Lower lobe of right lung (tissue), 2 donors: ENCODE results near the gene PTGR3. TPM values are rescaled to one million over a fixed set of nuclear protein-coding genes. Genes with fewer than 3 reads are reported as not detected.
"Not testable (repeated sequence)": the region's sequence is repeated elsewhere in the genome, so short reads cannot be mapped to it uniquely, and the experiment has no call there.

Source experiments
- ATAC-seq, 2 donors: fragments of 200-7000 bp; cut with Tn5 transposase; one replicate each; pipeline ENCODE4 v1.9.1; 2020 to 2022; ENCODE audit warnings: mild to moderate bottlenecking in 2 of 2, moderate library complexity in 2 of 2
- DNase-seq: peaks from one replicate; pipeline ENCODE4 v3.0.0-alpha.2; 2020
- H3K27ac ChIP-seq: fragments of 200-600 bp; one replicate; pipeline ENCODE4 v1.8.0; 2022
- H3K27me3 ChIP-seq: fragments of 200-600 bp; one replicate; pipeline ENCODE4 v1.8.0; 2022; ENCODE audit warnings: low read depth
- H3K36me3 ChIP-seq: fragments of 200-600 bp; one replicate; pipeline ENCODE4 v1.8.0; 2022; ENCODE audit warnings: mild to moderate bottlenecking
- H3K4me1 ChIP-seq: fragments of 200-600 bp; one replicate; pipeline ENCODE4 v1.8.0; 2022
- H3K4me3 ChIP-seq: fragments of 200-600 bp; one replicate; pipeline ENCODE4 v1.8.0; 2022; ENCODE audit warnings: mild to moderate bottlenecking
- H3K9me3 ChIP-seq: fragments of 200-600 bp; one replicate; pipeline ENCODE4 v1.8.0; 2022
- CTCF ChIP-seq: fragments of 200-600 bp; IDR thresholded peaks from one replicate; pipeline ENCODE4 v1.8.0; 2022; ENCODE audit warnings: antibody characterized with exemption, mild to moderate bottlenecking
- intact Hi-C: fragments of 100-400 bp; cut with DNase I; formaldehyde crosslinking; loops from one replicate; pipeline ENCODE4 v1.11.0; 2022
- total RNA-seq: library from RNA; stranded (reverse); fragmentation: NEBNext Ultra II Directional; extraction: Animal tissue kit (Norgen Biotek cat#: 25700); gene quantifications from one replicate; pipeline ENCODE4 v1.2.1, GENCODE V29; 2021
- donor health status: DM: no; HTN: yes; CAD: no; lungs with severe emphysema.

Gene PTGR3
- total RNA-seq, 1 donor from 2014 or later = 37.3 TPM

- H3K4me3 ChIP-seq = no peak overlapping the region
- H3K4me1 ChIP-seq = no peaks in the 10 kb centered on the region
- no peak for DNase-seq
- H3K27ac ChIP-seq = no peak overlapping the region
- ATAC-seq = no peak
- H3K36me3 ChIP-seq = no peaks in the 10 kb centered on the region
- no peak for TF ChIP-seq CTCF
- H3K27me3 ChIP-seq = no peaks in the 10 kb centered on the region
- intact Hi-C loops = no loop called here
- no peaks in the 10 kb centered on the region for H3K9me3 ChIP-seq
These were observed 19.2 kb downstream of the PTGR3 start for GRCh38 chr18:75189696-75190095.

GRCh38 chr18:75187702-75188101 lies 21.2 kb downstream of the PTGR3 start:
- H3K27me3 ChIP-seq, H3K9me3 ChIP-seq, H3K36me3 ChIP-seq, H3K4me3 ChIP-seq, H3K27ac ChIP-seq, intact Hi-C loops, H3K4me1 ChIP-seq, ATAC-seq, DNase-seq: not testable (repeated sequence)

GRCh38 chr18:75185460-75185859 lies 23.5 kb downstream of the PTGR3 start:
- no peaks in the 10 kb centered on the region for H3K27me3 ChIP-seq
- no peak for DNase-seq
- intact Hi-C loops = no loop called here
- no peak for TF ChIP-seq CTCF
- H3K36me3 ChIP-seq = no peaks in the 10 kb centered on the region
- H3K27ac ChIP-seq = no peak overlapping the region
- no peaks in the 10 kb centered on the region for H3K4me1 ChIP-seq
- no peaks in the 10 kb centered on the region for H3K9me3 ChIP-seq
- no peak overlapping the region for H3K4me3 ChIP-seq
- ATAC-seq = no peak

GRCh38 chr18:75183973-75184493 lies 24.9 kb downstream of the PTGR3 start:
- no peaks in the 10 kb centered on the region for H3K27me3 ChIP-seq
- H3K4me1 ChIP-seq = no peaks in the 10 kb centered on the region
- intact Hi-C loops = no loop called here
- ATAC-seq = no peak
- no peak for TF ChIP-seq CTCF
- no peaks in the 10 kb centered on the region for H3K9me3 ChIP-seq
- no peaks in the 10 kb centered on the region for H3K36me3 ChIP-seq
- H3K27ac ChIP-seq = no peak overlapping the region
- no peak overlapping the region for H3K4me3 ChIP-seq
- no peak for DNase-seq

- intact Hi-C loops = no loop called here
- no peak overlapping the region for H3K27ac ChIP-seq
- TF ChIP-seq CTCF = no peak
- no peaks in the 10 kb centered on the region for H3K27me3 ChIP-seq
- DNase-seq (no peak), ATAC-seq (no peak)
- H3K4me3 ChIP-seq = no peak overlapping the region
- H3K9me3 ChIP-seq = no peaks in the 10 kb centered on the region
- no peaks in the 10 kb centered on the region for H3K4me1 ChIP-seq
- H3K36me3 ChIP-seq = no peaks in the 10 kb centered on the region
These were observed 25.4 kb downstream of the PTGR3 start for GRCh38 chr18:75183524-75183923.

- no peaks in the 10 kb centered on the region for H3K27me3 ChIP-seq
- DNase-seq (no peak), ATAC-seq (no peak)
- H3K36me3 ChIP-seq = no peaks in the 10 kb centered on the region
- H3K9me3 ChIP-seq = no peaks in the 10 kb centered on the region
- no peak overlapping the region for H3K27ac ChIP-seq
- no peak overlapping the region for H3K4me3 ChIP-seq
- no peak for TF ChIP-seq CTCF
- no peaks in the 10 kb centered on the region for H3K4me1 ChIP-seq
- intact Hi-C loops = no loop called here
These were observed 28.9 kb downstream of the PTGR3 start for GRCh38 chr18:75179819-75180600.
